GM12878 (cell line): ENCODE data around the gene CUZD1. TPM values are rescaled to one million over a fixed set of nuclear protein-coding genes. Genes with fewer than 3 reads are reported as not detected.

Experiments used
- ATAC-seq: fragments of 200-7000 bp; cut with Tn5 transposase; 3 replicates; pipeline ENCODE4 v1.9.1; 2020; ENCODE audit warnings: mild to moderate bottlenecking, moderate library complexity
- BruUV-seq: library from RNA; stranded (reverse); fragments of 400-500 nt; replicated peaks from 2 replicates; lab custom pipeline; 2021; lab: Mats Ljungman, UMichigan
- CTCF ChIA-PET: fragments of 300-600 bp; sonication (Branson Sonifier 250); formaldehyde crosslinking; extraction: SDS; loops from one replicate; lab custom pipeline; 2021; ENCODE audit warnings: inconsistent platforms; lab: Yijun Ruan, JAX
- POLR2A ChIA-PET: fragments of 350-600 bp; formaldehyde crosslinking; extraction: SDS; loops from one replicate; lab custom pipeline; 2021; ENCODE audit warnings: inconsistent platforms; lab: Charles Lee
- RAD21 ChIA-PET: fragments of 300-600 bp; sonication (Branson Sonifier 250); formaldehyde crosslinking; loops from one replicate; lab custom pipeline; 2023; ENCODE audit warnings: antibody characterized with exemption; ENCODE audit not compliant: unreplicated experiment; lab: Charles Lee
- SMC1A ChIA-PET: fragments of 300-600 bp; sonication (Branson Sonifier 250); formaldehyde crosslinking; loops from one replicate; lab custom pipeline; 2023; ENCODE audit not compliant: unreplicated experiment, uncharacterized antibody; lab: Charles Lee
- DNase-seq: peaks from one replicate; pipeline ENCODE4 v3.0.0-alpha.2; 2011; ENCODE audit warnings: low read depth, low spot score
- FAIRE-seq: peaks from 3 replicates; lab custom pipeline; 2011; peaks lifted over from hg19 to GRCh38; lab: Jason Lieb, UNC
- H2AFZ ChIP-seq: 2 replicates; pipeline ENCODE4 v1.6.0; 2011; ENCODE audit warnings: low read depth, low read length, control low read depth; ENCODE audit not compliant: control insufficient read depth
- H3K27ac ChIP-seq: 2 replicates; pipeline ENCODE4 v1.5.1; 2011; ENCODE audit warnings: control low read depth; ENCODE audit not compliant: control insufficient read depth, insufficient read depth
- H3K27me3 ChIP-seq, 2 experiments: replicated peaks in 1 of 2; 2 replicates each; pipeline versions ENCODE4 v1.6.0 to v1.6.1; 2011; ENCODE audit warnings: low read length in 1 of 2; ENCODE audit not compliant: control insufficient read depth in 2 of 2, insufficient read depth in 2 of 2
- H3K36me3 ChIP-seq, 2 experiments: 2 replicates each; pipeline ENCODE4 v1.5.1; 2011; ENCODE audit warnings: low read length in 1 of 2; ENCODE audit not compliant: control insufficient read depth in 2 of 2, insufficient read depth in 2 of 2
- H3K4me1 ChIP-seq: 2 replicates; pipeline ENCODE4 v1.6.1; 2011; ENCODE audit warnings: mild to moderate bottlenecking, low read length, moderate library complexity, mixed read lengths; ENCODE audit not compliant: control insufficient read depth, insufficient read depth
- H3K4me2 ChIP-seq: 2 replicates; pipeline ENCODE4 v1.6.0; 2011; ENCODE audit warnings: control low read depth; ENCODE audit not compliant: control insufficient read depth, insufficient read depth
- H3K4me3 ChIP-seq: fragments of 200-600 bp; sonication (generic); 2 replicates; pipeline ENCODE4 v1.5.1; 2016
- H3K79me2 ChIP-seq: 2 replicates; pipeline ENCODE4 v1.6.0; 2011; ENCODE audit warnings: low read length; ENCODE audit not compliant: control insufficient read depth, insufficient read depth
- H3K9ac ChIP-seq: 2 replicates; pipeline ENCODE4 v1.8.0; 2011; ENCODE audit warnings: low read length, control low read depth, mixed read lengths; ENCODE audit not compliant: control insufficient read depth, insufficient read depth
- H3K9me3 ChIP-seq: replicated peaks from 3 replicates; pipeline ENCODE4 v1.5.1; 2011; ENCODE audit warnings: mild to moderate bottlenecking, low read length; ENCODE audit not compliant: control insufficient read depth, insufficient read depth
- H4K20me1 ChIP-seq: 2 replicates; pipeline ENCODE4 v1.6.0; 2011; ENCODE audit not compliant: control insufficient read depth, insufficient read depth
- CBFB ChIP-seq: IDR thresholded peaks from 2 replicates; pipeline ENCODE4 v1.6.1; 2016; ENCODE audit warnings: antibody characterized with exemption, low read depth
- CBX5 ChIP-seq: sonication (generic); IDR thresholded peaks from 2 replicates; pipeline ENCODE4 v1.6.1; 2016; ENCODE audit warnings: low read depth, moderate library complexity, mild to moderate bottlenecking, inconsistent platforms
- CHD1 ChIP-seq: IDR thresholded peaks from 2 replicates; pipeline ENCODE4 v1.6.1; 2012; ENCODE audit warnings: low read depth, low read length, improper control_type of control experiment
- ELK1 ChIP-seq: IDR thresholded peaks from 2 replicates; pipeline ENCODE4 v1.6.1; 2012; ENCODE audit warnings: low read depth, low read length, improper control_type of control experiment
- GATAD2B ChIP-seq: fragments of 450-650 bp; conservative IDR thresholded peaks from 2 replicates; pipeline ENCODE4 v1.6.1; 2017; ENCODE audit warnings: low read depth, mild to moderate bottlenecking, moderate library complexity
- IKZF1 ChIP-seq: fragments of 450-650 bp; conservative IDR thresholded peaks from 2 replicates; pipeline ENCODE4 v1.6.1; 2017; ENCODE audit warnings: antibody characterized with exemption, mild to moderate bottlenecking
- KDM1A ChIP-seq: fragments of 200-600 bp; sonication (generic); IDR thresholded peaks from 2 replicates; pipeline ENCODE4 v1.6.1; 2016; ENCODE audit warnings: borderline replicate concordance
- KLF5 ChIP-seq: fragments of 450-650 bp; IDR thresholded peaks from 2 replicates; pipeline ENCODE4 v1.6.1; 2014; ENCODE audit warnings: mild to moderate bottlenecking; ENCODE audit not compliant: partially characterized antibody
- NBN ChIP-seq: fragments of 450-650 bp; IDR thresholded peaks from 2 replicates; pipeline ENCODE4 v1.6.1; 2016
- NFXL1 ChIP-seq: fragments of 450-650 bp; IDR thresholded peaks from 2 replicates; pipeline ENCODE4 v1.6.1; 2017; ENCODE audit warnings: antibody characterized with exemption, mild to moderate bottlenecking, borderline replicate concordance
- POLR2AphosphoS5 ChIP-seq: IDR thresholded peaks from 2 replicates; pipeline ENCODE4 v1.6.1; 2011; ENCODE audit warnings: mild to moderate bottlenecking, low read length, inconsistent platforms
- RAD21 ChIP-seq: IDR thresholded peaks from 2 replicates; pipeline ENCODE4 v1.6.1; 2011; ENCODE audit warnings: mild to moderate bottlenecking, low read depth, low read length, moderate library complexity; ENCODE audit not compliant: insufficient read depth
- RB1 ChIP-seq: fragments of 450-650 bp; formaldehyde crosslinking; IDR thresholded peaks from 2 replicates; pipeline ENCODE4 v1.6.1; 2017; ENCODE audit warnings: mild to moderate bottlenecking, borderline replicate concordance
- SIN3A ChIP-seq: IDR thresholded peaks from 2 replicates; pipeline ENCODE4 v1.6.1; 2012; ENCODE audit warnings: low read depth, low read length, improper control_type of control experiment
- SRF ChIP-seq, 2 experiments: IDR thresholded peaks; 2 replicates each; pipeline ENCODE4 v1.6.1; 2011; ENCODE audit warnings: low read depth in 2 of 2, low read length in 2 of 2, mild to moderate bottlenecking in 1 of 2, moderate library complexity in 1 of 2
- TCF12 ChIP-seq: IDR thresholded peaks from 2 replicates; pipeline ENCODE4 v1.6.1; 2011; ENCODE audit warnings: low read depth, mild to moderate bottlenecking, low read length
- YBX1 ChIP-seq: fragments of 450-650 bp; IDR thresholded peaks from 2 replicates; pipeline ENCODE4 v1.6.1; 2016; ENCODE audit warnings: antibody characterized with exemption
- WGBS: methylation state at CpG from one replicate; pipeline ENCODE4 v1.1.6; 2016; ENCODE audit warnings: low lambda C conversion rate; ENCODE audit not compliant: insufficient replicate concordance, insufficient coverage; ENCODE audit errors: missing lambda C conversion rate; 5-methylcytosine and 5-hydroxymethylcytosine counted together
- in situ Hi-C: fragments of 300-500 bp; cut with MboI; formaldehyde crosslinking; loops from 9 replicates; pipeline ENCODE4 v1.14.3; 2018; ENCODE audit warnings: mixed read lengths
- intact Hi-C: fragments of 100-400 bp; cut with micrococcal nuclease; formaldehyde crosslinking; loops from one replicate; pipeline ENCODE4 v1.14.2; 2022; ENCODE audit not compliant: unreplicated experiment
- polyA plus RNA-seq, 11 experiments: library from polyadenylated mRNA; depleted of rRNA in 4 of 11; unstranded in 6 of 11; stranded (reverse) in 5 of 11; fragments of >200 nt; fragmentation: Nextera tagmentation in 4 of 11; fragmentation: Illumina TruSeq in 1 of 11; extraction: Ambion mirVana in 4 of 11; extraction: Trizol in 1 of 11; gene quantifications; 1 replicate in 1 of 11; 2 replicates in 10 of 11; pipeline versions ENCODE4 v1.2.1 to v1.2.3, GENCODE V29; 2011 to 2016; ENCODE audit warnings: inconsistent platforms in 2 of 11, missing spikeins in 2 of 11, low read depth in 1 of 11
- total RNA-seq, 4 experiments: library from RNA; depleted of rRNA in 3 of 4; stranded (reverse); fragments of >200 nt in 3 of 4; fragmentation: Illumina TruSeq in 1 of 4; extraction: Trizol in 1 of 4; gene quantifications; 2 replicates each; pipeline versions ENCODE4 v1.2.1 to v1.2.3, GENCODE V29; 2013 to 2021
- TF ChIP-seq, protein P1 (sequence below): fragments of 450-650 bp; IDR thresholded peaks from 2 replicates; pipeline ENCODE4 v1.6.1; 2016; ENCODE audit warnings: mild to moderate bottlenecking, moderate library complexity, borderline replicate concordance
- TF ChIP-seq, protein P2 (sequence below): IDR thresholded peaks from 2 replicates; pipeline ENCODE4 v1.6.1; 2012; ENCODE audit warnings: low read depth, low read length, improper control_type of control experiment
- TF ChIP-seq, protein P3 (sequence below): fragments of 450-650 bp; IDR thresholded peaks from 2 replicates; pipeline ENCODE4 v1.6.1; 2017; ENCODE audit warnings: low read depth, mild to moderate bottlenecking, moderate library complexity

CUZD1 gene
- total and polyA plus RNA-seq, 10 of the 15 experiments (the other 5 are each of a cell fraction or from before 2014, with no cell fraction given), result 0.66 to 2.3 (median 1.5) TPM

GRCh38 chr10:122856902-122857301 is 11.2 kb upstream of the CUZD1 start:
- H3K9ac ChIP-seq, result no peak overlapping the region
- no peaks in the 10 kb centered on the region; the same call in 1 of the 2 replicates for H3K4me1 ChIP-seq
- no peak for ATAC-seq
- in situ Hi-C loops, result no loop called here
- no peak overlapping the region for H3K27ac ChIP-seq
- TF ChIP-seq KLF5 (no peak), YBX1 (no peak), NBN (no peak), RAD21 (no peak), ELK1 (no peak), IKZF1 (no peak), RB1 (no peak), SIN3A (no peak), SRF (IDR thresholded peaks at IDR 0.05; ENCODE audit: low read depth in 2 of 2, low read length in 2 of 2) (no peak), POLR2AphosphoS5 (no peak), CBFB (no peak), NFXL1 (no peak), CBX5 (no peak), TCF12 (no peak), GATAD2B (no peak), CHD1 (no peak), KDM1A (no peak)
- TF ChIP-seq, protein P1, sequence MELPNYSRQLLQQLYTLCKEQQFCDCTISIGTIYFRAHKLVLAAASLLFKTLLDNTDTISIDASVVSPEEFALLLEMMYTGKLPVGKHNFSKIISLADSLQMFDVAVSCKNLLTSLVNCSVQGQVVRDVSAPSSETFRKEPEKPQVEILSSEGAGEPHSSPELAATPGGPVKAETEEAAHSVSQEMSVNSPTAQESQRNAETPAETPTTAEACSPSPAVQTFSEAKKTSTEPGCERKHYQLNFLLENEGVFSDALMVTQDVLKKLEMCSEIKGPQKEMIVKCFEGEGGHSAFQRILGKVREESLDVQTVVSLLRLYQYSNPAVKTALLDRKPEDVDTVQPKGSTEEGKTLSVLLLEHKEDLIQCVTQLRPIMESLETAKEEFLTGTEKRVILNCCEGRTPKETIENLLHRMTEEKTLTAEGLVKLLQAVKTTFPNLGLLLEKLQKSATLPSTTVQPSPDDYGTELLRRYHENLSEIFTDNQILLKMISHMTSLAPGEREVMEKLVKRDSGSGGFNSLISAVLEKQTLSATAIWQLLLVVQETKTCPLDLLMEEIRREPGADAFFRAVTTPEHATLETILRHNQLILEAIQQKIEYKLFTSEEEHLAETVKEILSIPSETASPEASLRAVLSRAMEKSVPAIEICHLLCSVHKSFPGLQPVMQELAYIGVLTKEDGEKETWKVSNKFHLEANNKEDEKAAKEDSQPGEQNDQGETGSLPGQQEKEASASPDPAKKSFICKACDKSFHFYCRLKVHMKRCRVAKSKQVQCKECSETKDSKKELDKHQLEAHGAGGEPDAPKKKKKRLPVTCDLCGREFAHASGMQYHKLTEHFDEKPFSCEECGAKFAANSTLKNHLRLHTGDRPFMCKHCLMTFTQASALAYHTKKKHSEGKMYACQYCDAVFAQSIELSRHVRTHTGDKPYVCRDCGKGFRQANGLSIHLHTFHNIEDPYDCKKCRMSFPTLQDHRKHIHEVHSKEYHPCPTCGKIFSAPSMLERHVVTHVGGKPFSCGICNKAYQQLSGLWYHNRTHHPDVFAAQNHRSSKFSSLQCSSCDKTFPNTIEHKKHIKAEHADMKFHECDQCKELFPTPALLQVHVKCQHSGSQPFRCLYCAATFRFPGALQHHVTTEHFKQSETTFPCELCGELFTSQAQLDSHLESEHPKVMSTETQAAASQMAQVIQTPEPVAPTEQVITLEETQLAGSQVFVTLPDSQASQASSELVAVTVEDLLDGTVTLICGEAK, result no peak
- TF ChIP-seq, protein P2, sequence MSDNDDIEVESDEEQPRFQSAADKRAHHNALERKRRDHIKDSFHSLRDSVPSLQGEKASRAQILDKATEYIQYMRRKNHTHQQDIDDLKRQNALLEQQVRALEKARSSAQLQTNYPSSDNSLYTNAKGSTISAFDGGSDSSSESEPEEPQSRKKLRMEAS, result no peak
- TF ChIP-seq, protein P3, sequence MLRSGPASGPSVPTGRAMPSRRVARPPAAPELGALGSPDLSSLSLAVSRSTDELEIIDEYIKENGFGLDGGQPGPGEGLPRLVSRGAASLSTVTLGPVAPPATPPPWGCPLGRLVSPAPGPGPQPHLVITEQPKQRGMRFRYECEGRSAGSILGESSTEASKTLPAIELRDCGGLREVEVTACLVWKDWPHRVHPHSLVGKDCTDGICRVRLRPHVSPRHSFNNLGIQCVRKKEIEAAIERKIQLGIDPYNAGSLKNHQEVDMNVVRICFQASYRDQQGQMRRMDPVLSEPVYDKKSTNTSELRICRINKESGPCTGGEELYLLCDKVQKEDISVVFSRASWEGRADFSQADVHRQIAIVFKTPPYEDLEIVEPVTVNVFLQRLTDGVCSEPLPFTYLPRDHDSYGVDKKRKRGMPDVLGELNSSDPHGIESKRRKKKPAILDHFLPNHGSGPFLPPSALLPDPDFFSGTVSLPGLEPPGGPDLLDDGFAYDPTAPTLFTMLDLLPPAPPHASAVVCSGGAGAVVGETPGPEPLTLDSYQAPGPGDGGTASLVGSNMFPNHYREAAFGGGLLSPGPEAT, result no peak
- H3K79me2 ChIP-seq, result no peaks in the 10 kb centered on the region; the same call in 1 of the 2 replicates
- BruUV-seq, result no TSS peak
- no peak for FAIRE-seq
- 85% methylated on average over 1 of the region's 1 CpG for WGBS
- no peaks in the 10 kb centered on the region for H3K9me3 ChIP-seq
- DNase-seq, result no peak
- no peaks in the 10 kb centered on the region for H3K27me3 ChIP-seq
- no peak overlapping the region for H2AFZ ChIP-seq
- no peak overlapping the region for H3K4me3 ChIP-seq
- RAD21 ChIA-PET, result no interaction called here
- H3K36me3 ChIP-seq, result peaks cover 3 to 8% of the 10 kb centered on the region in 2 experiments; a peak in 3 of 4 replicates
- H4K20me1 ChIP-seq, result no peaks in the 10 kb centered on the region; the same call in 1 of the 2 replicates
- SMC1A ChIA-PET, result no interaction called here
- CTCF ChIA-PET, result no interaction called here
- H3K4me2 ChIP-seq, result no peak overlapping the region
- intact Hi-C loops, result no loop called here
- POLR2A ChIA-PET, result no interaction called here
